GM19240 (cell line): ENCODE measurements around the gene TSPEAR.

ENCODE experiments used
- DNase-seq: peaks from one replicate; pipeline ENCODE4 v3.0.0; 2011; ENCODE audit warnings: low spot score; ENCODE audit not compliant: insufficient read length

The TSPEAR gene

GRCh38 chr21:44454747-44455523 is 256.4 kb downstream of the TSPEAR start, which contains the start of gene LRRC3:
Gene LRRC3, plus strand, starts transcription at chr21:44455510. Its CDS starts 1,135 bp downstream, at chr21:44456645.
- peak; percentile 91 for DNase-seq

- DNase-seq, result no peak
These were observed 257.3 kb downstream of the TSPEAR start for GRCh38 chr21:44454058-44454457.

GRCh38 chr21:44453120-44453519 is 258.3 kb downstream of the TSPEAR start:
- no peak for DNase-seq

GRCh38 chr21:44450999-44451398 is 260.4 kb downstream of the TSPEAR start:
- DNase-seq, result no peak

- no peak for DNase-seq
These were observed 261.0 kb downstream of the TSPEAR start for GRCh38 chr21:44450402-44450801.

GRCh38 chr21:44449473-44450363 is 261.7 kb downstream of the TSPEAR start:
- no peak for DNase-seq

- DNase-seq, result no peak
These were observed 262.7 kb downstream of the TSPEAR start for GRCh38 chr21:44448651-44449131.
